ENCODE data around the gene TESK2.
"Not testable (repeated sequence)": the region's sequence is repeated elsewhere in the genome, so short reads cannot be mapped to it uniquely, and the experiment has no call there.

The TESK2 gene

GRCh38 chr1:45510036-45510971 lies 19.3 kb upstream of the TESK2 start:
- DNase-seq (ENCODE audit: low spot score), result no peak

DNA sequence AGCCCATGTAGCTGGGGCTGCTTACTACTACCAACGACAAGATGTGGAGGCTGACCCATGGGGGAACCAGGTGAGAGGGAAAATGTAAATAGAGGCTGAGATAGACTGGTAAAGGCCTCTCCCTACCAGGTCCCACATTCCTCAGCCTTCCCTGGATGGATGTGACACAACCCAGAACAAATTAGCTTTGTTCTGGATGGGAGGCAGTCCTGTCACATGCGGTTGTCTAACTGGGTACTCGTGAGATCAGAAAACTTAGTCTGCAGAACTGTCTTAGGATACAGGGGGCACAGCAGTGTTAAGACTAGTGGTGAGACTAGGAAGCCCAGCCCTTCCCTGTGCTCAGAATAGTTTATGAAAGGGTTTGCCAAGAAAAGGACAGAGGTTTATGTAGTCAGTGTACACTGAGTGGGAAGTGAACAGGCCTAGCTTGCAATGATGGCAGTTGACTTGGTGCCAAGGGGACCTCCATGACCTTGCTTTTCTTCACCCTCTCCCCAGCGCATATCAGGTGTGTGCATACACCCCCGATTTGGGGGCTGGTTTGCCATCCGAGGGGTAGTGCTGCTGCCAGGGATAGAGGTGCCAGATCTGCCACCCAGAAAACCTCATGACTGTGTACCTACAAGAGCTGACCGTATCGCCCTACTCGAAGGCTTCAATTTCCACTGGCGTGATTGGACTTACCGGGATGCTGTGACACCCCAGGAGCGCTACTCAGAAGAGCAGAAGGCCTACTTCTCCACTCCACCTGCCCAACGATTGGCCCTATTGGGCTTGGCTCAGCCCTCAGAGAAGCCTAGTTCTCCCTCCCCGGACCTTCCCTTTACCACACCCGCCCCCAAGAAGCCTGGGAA lies 17.6 kb upstream of the TESK2 start:
- no peak for DNase-seq (ENCODE audit: low spot score)

DNA sequence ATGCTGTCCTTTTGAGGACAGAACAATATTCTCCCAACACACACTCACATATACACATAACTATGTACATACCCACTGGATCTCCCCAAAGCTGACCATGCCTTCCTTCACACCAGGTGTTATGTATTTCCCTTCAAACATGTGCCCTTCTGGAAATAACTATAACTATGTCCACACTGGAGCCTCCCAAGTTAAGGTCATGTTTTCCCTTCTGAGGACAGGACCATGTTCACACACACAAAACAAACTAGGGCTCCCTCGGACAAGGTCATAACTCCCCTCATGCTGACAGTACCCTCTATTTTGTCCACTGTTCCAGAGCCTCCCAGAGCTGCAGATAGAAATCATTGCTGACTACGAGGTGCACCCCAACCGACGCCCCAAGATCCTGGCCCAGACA lies 16.9 kb upstream of the TESK2 start:
- no peak for DNase-seq (ENCODE audit: low spot score)

GRCh38 chr1:45507195-45507594 lies 16.2 kb upstream of the TESK2 start:
- no peak for DNase-seq (ENCODE audit: low spot score)

DNA sequence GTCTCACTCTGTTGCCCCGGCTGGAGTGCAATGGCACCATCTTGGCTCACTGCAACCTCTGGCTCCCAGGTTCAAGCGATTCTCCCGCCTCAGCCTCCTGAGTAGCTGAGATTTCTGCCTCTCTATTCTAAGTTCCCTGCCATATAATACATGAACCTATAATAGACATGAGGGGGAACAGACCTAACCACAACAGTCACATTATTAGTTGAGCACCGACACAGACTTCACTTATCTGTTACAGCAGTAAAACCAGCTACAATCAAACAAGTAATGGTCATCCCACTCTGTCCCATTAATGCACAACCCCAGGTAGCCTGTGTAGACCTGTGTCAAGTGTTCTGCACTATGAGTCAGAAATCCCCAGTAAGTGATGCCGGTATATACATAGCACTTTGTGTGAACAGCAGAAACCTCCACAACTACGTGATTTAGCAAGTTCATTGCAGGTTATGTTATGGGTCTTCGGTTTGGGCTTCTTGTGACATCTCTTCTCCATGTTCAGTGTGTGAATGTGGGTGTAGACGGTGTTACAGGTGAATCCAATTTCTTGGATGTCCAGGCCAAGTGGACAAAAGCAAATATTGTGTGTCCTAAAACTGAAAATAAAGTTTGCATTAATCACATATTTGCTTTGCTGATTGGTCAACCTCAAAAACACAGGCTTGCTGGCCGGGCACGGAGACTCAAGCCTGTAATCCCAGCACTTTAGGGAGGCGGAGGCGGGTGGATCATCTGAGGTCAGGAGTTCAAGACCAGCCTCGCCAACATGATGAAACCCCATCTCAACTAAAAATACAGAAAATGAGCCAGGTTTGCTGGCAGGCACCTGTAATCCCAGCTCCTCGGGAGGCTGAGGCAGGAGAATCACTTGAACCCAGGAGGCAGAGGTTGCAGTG lies 12.7 kb upstream of the TESK2 start:
- no peak for DNase-seq (ENCODE audit: low spot score)

- DNase-seq (ENCODE audit: low spot score), result no peak
These were observed 10.5 kb upstream of the TESK2 start for GRCh38 chr1:45501505-45501859.

- DNase-seq (ENCODE audit: low spot score), result no peak
These were observed 8.4 kb upstream of the TESK2 start for GRCh38 chr1:45499415-45499769.

- DNase-seq (ENCODE audit: low spot score), result no peak
These were observed 7.3 kb upstream of the TESK2 start for GRCh38 chr1:45498279-45498678.

GRCh38 chr1:45493116-45493697 lies 2.2 kb upstream of the TESK2 start:
- DNase-seq (ENCODE audit: low spot score), result peak; percentile 66

DNA sequence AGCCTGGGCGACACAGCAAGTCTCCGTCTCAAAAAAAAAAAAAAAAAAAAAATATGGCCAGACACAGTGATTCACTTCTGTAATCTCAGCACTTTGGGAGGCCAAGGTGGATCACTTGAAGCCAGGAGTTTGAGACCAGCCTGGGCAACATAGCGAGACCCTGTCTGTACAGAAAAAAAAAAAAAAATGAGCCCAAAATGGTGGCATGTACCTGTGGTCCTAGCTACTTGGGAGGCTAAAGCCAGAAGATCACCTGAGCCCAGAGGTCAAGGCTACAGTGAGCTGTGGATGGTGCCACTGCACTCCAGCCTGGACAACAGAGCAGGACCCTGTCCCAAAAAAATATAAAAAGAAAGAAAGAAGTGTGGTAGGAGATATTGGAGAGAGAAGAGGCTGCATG lies 1.7 kb upstream of the TESK2 start:
- DNase-seq (ENCODE audit: low spot score), result no peak

DNA sequence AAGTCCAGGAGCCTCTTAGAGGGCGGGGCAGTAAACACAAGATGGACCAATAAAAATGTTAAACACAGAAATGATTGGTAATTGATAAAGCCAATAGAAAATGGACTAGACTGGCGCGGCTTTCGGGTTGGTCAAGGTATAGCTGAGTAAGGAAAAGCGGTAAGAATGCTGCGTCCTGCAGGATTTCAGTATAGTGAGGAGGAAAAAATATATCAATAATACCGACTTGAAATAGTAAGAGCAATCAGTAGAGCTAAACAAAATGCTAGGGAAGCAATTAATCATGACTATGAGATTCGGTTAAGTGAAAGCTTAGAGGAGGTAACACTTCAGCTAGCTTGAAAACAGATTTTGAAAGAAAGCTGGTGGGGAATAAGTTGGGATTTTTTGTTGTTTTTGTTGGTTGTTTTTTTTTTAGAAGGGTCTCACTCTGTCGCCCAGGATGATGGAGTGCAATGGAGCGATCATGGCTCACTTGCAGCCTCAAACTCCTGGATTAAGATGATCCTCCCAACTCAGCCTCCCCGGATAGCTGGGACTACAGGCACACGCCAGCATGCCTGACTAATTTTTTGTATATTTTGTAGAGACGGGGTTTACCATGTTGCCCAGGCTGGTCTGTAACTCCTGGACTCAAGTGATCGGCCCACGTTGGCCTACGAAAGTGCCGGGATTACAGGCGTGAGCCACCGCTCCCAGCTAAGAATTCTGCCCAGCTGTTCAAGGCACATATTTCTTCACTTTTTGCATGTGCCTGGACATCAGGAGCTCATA lies 711 bp upstream of the TESK2 start:
- no peak for DNase-seq (ENCODE audit: low spot score)

DNA sequence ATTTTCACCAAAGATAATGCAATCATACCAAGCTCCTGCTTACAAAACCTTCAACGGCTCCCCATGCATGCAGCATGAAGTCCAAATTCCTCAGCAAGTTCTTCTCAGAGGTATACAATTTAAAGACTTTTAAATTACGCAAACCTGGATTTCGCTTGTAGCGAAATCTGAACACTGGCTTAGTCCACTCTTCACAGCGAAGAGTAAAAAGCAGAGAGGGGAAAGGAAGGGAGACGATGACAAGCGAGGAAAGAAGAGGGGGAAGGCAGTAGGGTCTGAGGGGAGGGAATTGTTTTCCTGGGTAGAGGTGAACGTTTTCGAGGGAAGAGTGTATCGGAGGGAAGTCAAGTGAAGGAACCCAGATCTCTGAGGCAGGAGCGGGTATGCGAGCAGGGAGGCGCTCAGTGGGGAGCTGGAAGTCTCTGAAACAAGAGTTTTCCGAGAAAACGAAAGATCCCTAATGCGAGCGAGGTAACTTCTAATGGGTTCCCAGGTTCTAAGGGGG lies 790 bp downstream of the TESK2 start:
- DNase-seq (ENCODE audit: low spot score), result no peak

GRCh38 chr1:45489379-45489778 lies 1.6 kb downstream of the TESK2 start:
- not testable (repeated sequence) for DNase-seq (ENCODE audit: low spot score)

GRCh38 chr1:45488666-45489377 lies 2.1 kb downstream of the TESK2 start:
- DNase-seq (ENCODE audit: low spot score), result no peak

DNA sequence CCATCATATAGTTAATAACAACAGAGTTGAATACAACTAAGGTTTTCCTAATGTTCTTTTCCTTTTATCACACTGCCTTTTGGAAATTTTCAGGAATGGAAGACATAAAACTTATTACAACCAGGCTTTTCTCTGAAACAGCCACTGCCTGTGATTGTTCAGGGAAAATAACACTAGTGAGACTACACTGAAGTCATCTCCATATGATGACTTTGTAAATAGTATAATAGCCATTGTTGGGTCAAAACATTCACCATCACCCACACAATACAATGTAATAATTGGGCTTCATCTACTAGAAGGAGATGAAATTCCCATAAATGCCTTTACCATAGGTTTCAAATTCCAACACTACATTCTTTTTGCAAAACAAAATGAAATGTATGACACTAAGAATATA lies 5.0 kb downstream of the TESK2 start:
- DNase-seq (ENCODE audit: low spot score), result no peak

- no peak for DNase-seq (ENCODE audit: low spot score)
These were observed 11.8 kb downstream of the TESK2 start for GRCh38 chr1:45479039-45479748.

DNA sequence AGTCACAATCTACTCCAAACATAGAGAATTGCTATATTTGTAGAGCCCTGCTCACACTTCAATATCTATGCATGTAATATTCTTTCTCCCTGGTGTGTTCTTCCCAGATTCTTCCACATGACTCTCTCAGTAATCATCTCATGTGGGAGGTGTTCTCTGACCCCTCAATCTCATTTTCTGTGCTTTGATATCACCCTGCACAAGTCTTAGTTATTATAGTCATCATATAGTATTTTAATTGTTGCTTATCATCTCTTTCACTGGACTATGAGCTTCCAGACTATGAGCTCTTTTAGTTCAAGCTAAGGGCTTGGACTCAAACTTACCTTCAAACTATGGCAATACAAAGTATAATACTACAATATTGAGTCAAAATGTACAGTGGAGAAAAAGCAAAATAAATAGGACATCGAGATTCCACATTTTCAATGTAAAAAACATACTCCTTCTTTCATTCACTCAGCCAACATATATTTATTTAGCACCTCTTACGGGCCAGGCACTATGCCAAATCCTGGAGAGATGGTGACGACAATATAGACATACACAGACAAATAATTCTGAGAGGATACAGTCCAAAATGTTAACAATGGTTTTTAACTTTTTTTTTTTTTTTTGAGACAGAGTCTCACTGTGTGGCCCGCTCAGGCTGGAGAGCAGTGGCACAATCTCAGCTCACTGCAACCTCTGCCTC lies 12.7 kb downstream of the TESK2 start:
- no peak for DNase-seq (ENCODE audit: low spot score)

DNA sequence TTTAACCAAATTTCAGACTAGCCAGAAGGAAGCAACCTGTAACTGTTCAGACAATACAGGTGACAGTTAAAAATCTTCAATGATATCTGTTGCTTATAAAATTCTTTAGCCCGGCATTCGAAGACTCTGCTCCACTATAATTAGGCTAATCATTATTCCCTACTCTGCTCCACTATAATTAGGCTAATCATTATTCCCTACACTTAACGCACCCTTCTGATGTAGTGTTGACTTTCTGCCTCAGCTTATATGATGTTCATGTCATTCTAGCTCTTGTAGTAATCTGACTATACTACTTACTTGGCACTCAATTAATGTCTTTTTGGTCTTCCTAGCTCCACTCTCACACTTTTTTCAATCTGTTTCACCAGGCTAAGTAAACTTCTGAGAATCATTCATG lies 13.3 kb downstream of the TESK2 start:
- no peak for DNase-seq (ENCODE audit: low spot score)

GRCh38 chr1:45474194-45474593 lies 16.8 kb downstream of the TESK2 start:
- DNase-seq (ENCODE audit: low spot score), result not testable (repeated sequence)

Data from CD4-positive, alpha-beta T cell treated with Interleukin-15 for 4 hours (primary cell).